Neural progenitor cell (in vitro differentiated cells): Measurements from ENCODE around the gene ZNF429. TPM values are rescaled to one million over a fixed set of nuclear protein-coding genes. Genes with fewer than 3 reads are reported as not detected.

Experiments used
- DNase-seq: peaks from one replicate; pipeline ENCODE4 v3.0.0-alpha.2; 2016; ENCODE audit warnings: low spot score
- H2AFZ ChIP-seq: fragments of 200-600 bp; sonication (generic); replicated peaks from 2 replicates; pipeline ENCODE4 v1.6.1; 2016; ENCODE audit warnings: antibody characterized with exemption
- H3F3A ChIP-seq: fragments of 200-600 bp; sonication (generic); 2 replicates; pipeline ENCODE4 v1.6.1; 2016; ENCODE audit warnings: antibody characterized with exemption, low read depth
- H3K27ac ChIP-seq: fragments of 200-600 bp; sonication (generic); 2 replicates; pipeline ENCODE4 v1.5.1; 2016; ENCODE audit warnings: mild to moderate bottlenecking
- H3K27me3 ChIP-seq: fragments of 200-600 bp; sonication (generic); 2 replicates; pipeline ENCODE4 v1.6.1; 2016; ENCODE audit warnings: mild to moderate bottlenecking, moderate library complexity
- H3K36me3 ChIP-seq: fragments of 200-600 bp; sonication (generic); 2 replicates; pipeline ENCODE4 v1.5.1; 2016
- H3K4me1 ChIP-seq: fragments of 200-600 bp; sonication (generic); 2 replicates; pipeline ENCODE4 v1.6.1; 2016; ENCODE audit warnings: mixed run types
- H3K4me2 ChIP-seq: fragments of 200-600 bp; sonication (generic); 2 replicates; pipeline ENCODE4 v1.6.1; 2016
- H3K4me3 ChIP-seq: fragments of 200-600 bp; sonication (generic); 2 replicates; pipeline ENCODE4 v1.5.1; 2016
- H3K79me2 ChIP-seq: fragments of 200-600 bp; sonication (generic); 2 replicates; pipeline ENCODE4 v1.6.1; 2016; ENCODE audit warnings: low read depth
- H3K9ac ChIP-seq: fragments of 200-600 bp; sonication (generic); 2 replicates; pipeline ENCODE4 v1.6.1; 2016
- H3K9me3 ChIP-seq: fragments of 200-600 bp; sonication (generic); 2 replicates; pipeline ENCODE4 v1.5.1; 2016; ENCODE audit warnings: low read depth
- H4K20me1 ChIP-seq: fragments of 200-600 bp; sonication (generic); 2 replicates; pipeline ENCODE4 v1.6.1; 2016; ENCODE audit warnings: low read depth
- H3K27ac Mint-ChIP-seq: 3 replicates; pipeline ENCODE4 v1.8.0; 2021; ENCODE audit warnings: mixed read lengths
- H3K27me3 Mint-ChIP-seq: 2 replicates; pipeline ENCODE4 v1.8.0; 2022; ENCODE audit warnings: low read depth, mild to moderate bottlenecking, inconsistent platforms, moderate library complexity, mixed read lengths; ENCODE audit not compliant: insufficient read depth
- H3K36me3 Mint-ChIP-seq: 3 replicates; pipeline ENCODE4 v1.8.0; 2021; ENCODE audit warnings: mixed read lengths
- H3K4me1 Mint-ChIP-seq: 3 replicates; pipeline ENCODE4 v1.8.0; 2021; ENCODE audit warnings: mixed read lengths
- H3K4me3 Mint-ChIP-seq: 3 replicates; pipeline ENCODE4 v1.8.0; 2021; ENCODE audit warnings: mild to moderate bottlenecking, moderate library complexity, mixed read lengths
- H3K9me3 Mint-ChIP-seq: 3 replicates; pipeline ENCODE4 v1.8.0; 2020; ENCODE audit warnings: mixed read lengths
- EZH2 ChIP-seq: fragments of 200-600 bp; sonication (generic); IDR thresholded peaks from 2 replicates; pipeline ENCODE4 v1.6.1; 2017; ENCODE audit warnings: antibody characterized with exemption, mild to moderate bottlenecking, moderate library complexity
- EZH2phosphoT487 ChIP-seq: fragments of 200-600 bp; sonication (generic); IDR thresholded peaks from 2 replicates; pipeline ENCODE4 v1.6.1; 2017; ENCODE audit warnings: antibody characterized with exemption
- total RNA-seq: library from RNA; depleted of rRNA; stranded (reverse); fragments of >200 nt; gene quantifications from 2 replicates; pipeline ENCODE4 v1.2.3, GENCODE V29; 2015; ENCODE audit warnings: low replicate concordance
- TF ChIP-seq, protein P1 (sequence below): fragments of 200-600 bp; sonication (generic); IDR thresholded peaks from 2 replicates; pipeline ENCODE4 v1.5.1; 2017; ENCODE audit warnings: antibody characterized with exemption, mild to moderate bottlenecking

Gene ZNF429
- total RNA-seq, 1 donor from 2014 or later: 29.4 TPM

DNA sequence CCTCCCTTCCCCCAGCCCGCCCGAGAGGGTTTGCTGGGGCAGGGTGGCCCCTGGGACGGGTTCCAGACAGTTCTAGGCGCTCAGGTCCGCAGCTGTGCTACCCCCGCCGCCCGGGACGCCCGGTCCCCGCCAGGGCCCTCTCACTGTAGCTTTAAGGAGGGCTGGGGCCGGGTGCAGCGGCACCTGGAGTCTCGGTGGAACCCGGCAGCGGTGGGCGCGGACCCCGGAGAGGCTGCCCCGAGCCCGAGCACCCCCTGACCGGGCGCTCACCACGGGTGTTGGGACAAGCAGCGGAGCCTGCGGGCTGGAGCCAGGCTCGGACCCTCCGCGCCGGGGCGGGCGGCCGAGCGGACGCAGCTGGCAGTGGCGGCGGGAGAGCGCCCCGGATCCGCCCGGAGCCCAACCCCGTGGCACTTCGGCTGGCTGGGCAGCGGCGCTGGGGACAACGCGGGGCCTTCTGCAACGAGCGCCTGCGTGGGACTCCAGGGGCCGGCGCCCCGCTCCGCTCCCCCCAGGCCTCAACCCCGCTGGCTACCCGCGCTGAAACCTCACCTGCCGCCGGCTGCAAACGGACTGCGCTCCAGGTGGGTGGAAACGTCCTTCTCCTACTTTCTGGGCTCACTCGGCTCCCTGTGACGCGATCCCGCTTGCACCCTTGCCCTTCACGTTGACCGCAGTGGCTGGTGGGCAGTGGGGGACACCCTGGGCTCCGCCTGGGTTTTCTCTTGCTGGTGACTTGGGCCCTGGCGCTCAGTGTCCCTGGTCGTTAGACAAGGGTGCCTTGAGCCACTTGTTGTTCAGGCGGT, 81.1 kb downstream of the ZNF429 start:
- Histone ChIP-seq H3K27ac (no peak overlapping the region), H3K4me2 (peak overlapping the region; percentile 78), H4K20me1 (no peaks in the 10 kb centered on the region), H3K9me3 (no peaks in the 10 kb centered on the region), H3K4me3 (peak overlapping the region; percentile 51), H3K27me3 (peaks cover 14% of the 10 kb centered on the region), H3K4me1 (no peaks in the 10 kb centered on the region), H3K79me2 (no peaks in the 10 kb centered on the region), H3K36me3 (no peaks in the 10 kb centered on the region), H3F3A (no peaks in the 10 kb centered on the region), H2AFZ (peak overlapping the region; percentile 90), H3K9ac (no peak overlapping the region)
- Mint-ChIP-seq H3K4me1 (no peaks in the 10 kb centered on the region), H3K9me3 (peaks cover 46% of the 10 kb centered on the region), H3K36me3 (peaks cover 5% of the 10 kb centered on the region), H3K27ac (no peak overlapping the region), H3K4me3 (peak overlapping the region; percentile 64), H3K27me3 (peaks cover 15% of the 10 kb centered on the region)
- DNase-seq: peak; percentile 41
- TF ChIP-seq, protein P1, sequence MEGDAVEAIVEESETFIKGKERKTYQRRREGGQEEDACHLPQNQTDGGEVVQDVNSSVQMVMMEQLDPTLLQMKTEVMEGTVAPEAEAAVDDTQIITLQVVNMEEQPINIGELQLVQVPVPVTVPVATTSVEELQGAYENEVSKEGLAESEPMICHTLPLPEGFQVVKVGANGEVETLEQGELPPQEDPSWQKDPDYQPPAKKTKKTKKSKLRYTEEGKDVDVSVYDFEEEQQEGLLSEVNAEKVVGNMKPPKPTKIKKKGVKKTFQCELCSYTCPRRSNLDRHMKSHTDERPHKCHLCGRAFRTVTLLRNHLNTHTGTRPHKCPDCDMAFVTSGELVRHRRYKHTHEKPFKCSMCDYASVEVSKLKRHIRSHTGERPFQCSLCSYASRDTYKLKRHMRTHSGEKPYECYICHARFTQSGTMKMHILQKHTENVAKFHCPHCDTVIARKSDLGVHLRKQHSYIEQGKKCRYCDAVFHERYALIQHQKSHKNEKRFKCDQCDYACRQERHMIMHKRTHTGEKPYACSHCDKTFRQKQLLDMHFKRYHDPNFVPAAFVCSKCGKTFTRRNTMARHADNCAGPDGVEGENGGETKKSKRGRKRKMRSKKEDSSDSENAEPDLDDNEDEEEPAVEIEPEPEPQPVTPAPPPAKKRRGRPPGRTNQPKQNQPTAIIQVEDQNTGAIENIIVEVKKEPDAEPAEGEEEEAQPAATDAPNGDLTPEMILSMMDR: no peak
- TF ChIP-seq EZH2phosphoT487 (no peak), EZH2 (no peak)

DNA sequence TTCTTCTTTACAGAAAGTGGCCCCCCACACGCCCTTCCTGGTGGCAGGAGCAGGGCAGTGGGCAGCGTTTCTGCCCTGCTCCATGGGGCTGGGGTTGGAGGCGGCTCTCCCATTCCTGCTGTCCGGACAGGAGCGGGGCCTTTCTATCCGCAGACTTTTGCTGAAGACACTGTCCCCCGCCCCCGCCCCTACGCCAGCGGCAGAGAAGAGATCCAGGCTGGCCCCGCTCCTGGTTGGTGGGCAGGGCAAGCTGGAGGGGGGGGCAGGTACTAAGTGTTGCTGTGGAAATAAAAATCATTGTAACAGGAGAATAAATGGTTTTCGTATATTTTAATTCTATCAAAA, 81.7 kb downstream of the ZNF429 start:
- Mint-ChIP-seq H3K36me3 (peaks cover 5% of the 10 kb centered on the region), H3K4me3 (peak overlapping the region; percentile 64), H3K27ac (no peak overlapping the region), H3K4me1 (no peaks in the 10 kb centered on the region), H3K27me3 (peaks cover 15% of the 10 kb centered on the region), H3K9me3 (peaks cover 44% of the 10 kb centered on the region)
- Histone ChIP-seq H3K4me1 (no peaks in the 10 kb centered on the region), H3K4me3 (peak overlapping the region; percentile 51), H3K4me2 (peak overlapping the region; percentile 78), H3K27me3 (peaks cover 14% of the 10 kb centered on the region), H3K36me3 (no peaks in the 10 kb centered on the region), H3K79me2 (no peaks in the 10 kb centered on the region), H3K9me3 (no peaks in the 10 kb centered on the region), H4K20me1 (no peaks in the 10 kb centered on the region), H3K27ac (no peak overlapping the region), H3F3A (no peaks in the 10 kb centered on the region), H3K9ac (no peak overlapping the region), H2AFZ (peak overlapping the region; percentile 90)
- no peak for DNase-seq
- TF ChIP-seq, protein P1: no peak
- TF ChIP-seq EZH2phosphoT487 (no peak), EZH2 (no peak)

DNA sequence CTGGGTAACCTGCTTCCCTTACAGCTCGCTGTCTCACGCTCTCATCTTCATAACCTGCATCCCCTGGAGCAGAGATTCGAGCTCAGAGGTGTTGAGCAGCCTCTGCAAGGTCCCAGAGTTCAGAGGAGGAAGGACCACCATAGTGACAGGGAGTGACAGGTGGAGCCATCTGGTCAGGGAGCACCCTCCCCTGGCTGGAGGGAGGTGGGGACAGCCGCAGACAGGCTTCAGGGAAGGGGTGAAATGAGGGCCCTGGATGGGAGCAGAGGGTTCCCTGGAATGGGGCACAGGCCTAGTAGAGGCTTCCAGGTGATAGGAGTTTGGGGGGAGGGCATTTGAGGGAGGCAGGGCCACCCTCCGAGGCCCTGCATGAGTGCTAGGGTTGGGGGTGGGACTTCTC, 82.1 kb downstream of the ZNF429 start:
- Histone ChIP-seq H2AFZ (no peak overlapping the region), H3K4me2 (no peak overlapping the region)

More for the DNA sequence above, 82.1 kb downstream of the ZNF429 start:
- no peak overlapping the region for H3K4me3 Mint-ChIP-seq
- H3K9ac ChIP-seq: no peak overlapping the region
- H3K27me3 Mint-ChIP-seq: peaks cover 15% of the 10 kb centered on the region
- H3K36me3 Mint-ChIP-seq: peaks cover 5% of the 10 kb centered on the region
- no peak overlapping the region for H3K27ac ChIP-seq
- no peaks in the 10 kb centered on the region for H3K36me3 ChIP-seq
- no peak for DNase-seq
- H3K4me3 ChIP-seq: no peak overlapping the region
- H4K20me1 ChIP-seq: no peaks in the 10 kb centered on the region
- H3F3A ChIP-seq: no peaks in the 10 kb centered on the region
- H3K4me1 Mint-ChIP-seq: no peaks in the 10 kb centered on the region
- peaks cover 14% of the 10 kb centered on the region for H3K27me3 ChIP-seq
- no peaks in the 10 kb centered on the region for H3K9me3 ChIP-seq
- no peaks in the 10 kb centered on the region for H3K4me1 ChIP-seq
- H3K79me2 ChIP-seq: no peaks in the 10 kb centered on the region
- H3K9me3 Mint-ChIP-seq: peaks cover 44% of the 10 kb centered on the region
- TF ChIP-seq, protein P1: no peak
- TF ChIP-seq EZH2phosphoT487 (no peak), EZH2 (no peak)
- no peak overlapping the region for H3K27ac Mint-ChIP-seq
